H9 (cell line): ENCODE measurements around the gene LAMC3. TPM values are rescaled to one million over a fixed set of nuclear protein-coding genes. Genes with fewer than 3 reads are reported as not detected.

Experiments used
- DNase-seq: peaks from one replicate; pipeline ENCODE4 v3.0.0-alpha.2; 2017
- H2AFZ ChIP-seq: one replicate; pipeline ENCODE4 v1.6.1; 2013; ENCODE audit warnings: mild to moderate bottlenecking, low read length, control low read depth, moderate library complexity
- H2AK5ac ChIP-seq: 2 replicates; pipeline ENCODE4 v1.6.1; 2013; ENCODE audit warnings: low read length, control low read depth, mixed read lengths; ENCODE audit not compliant: insufficient read length
- H2BK120ac ChIP-seq: one replicate; pipeline ENCODE4 v1.6.1; 2013; ENCODE audit warnings: low read depth, mild to moderate bottlenecking, low read length, control low read depth, inconsistent platforms; ENCODE audit not compliant: poor library complexity, severe bottlenecking
- H2BK12ac ChIP-seq: 2 replicates; pipeline ENCODE4 v1.6.1; 2013; ENCODE audit warnings: low read length, control low read depth, mixed read lengths, low read depth; ENCODE audit not compliant: insufficient read length
- H2BK15ac ChIP-seq: 2 replicates; pipeline ENCODE4 v1.6.1; 2013; ENCODE audit warnings: low read depth, low read length, control low read depth
- H2BK20ac ChIP-seq: one replicate; pipeline ENCODE4 v1.6.1; 2013; ENCODE audit warnings: low read depth, mild to moderate bottlenecking, low read length, control low read depth, inconsistent platforms; ENCODE audit not compliant: poor library complexity, severe bottlenecking
- H2BK5ac ChIP-seq: 2 replicates; pipeline ENCODE4 v1.6.1; 2013; ENCODE audit warnings: low read length, control low read depth, mixed read lengths; ENCODE audit not compliant: insufficient read length
- H3K14ac ChIP-seq: 2 replicates; pipeline ENCODE4 v1.6.1; 2013; ENCODE audit warnings: low read length, control low read depth; ENCODE audit not compliant: insufficient read depth
- H3K18ac ChIP-seq: 2 replicates; pipeline ENCODE4 v1.6.1; 2013; ENCODE audit warnings: low read depth, mild to moderate bottlenecking, mixed read lengths, low read length, control low read depth; ENCODE audit not compliant: insufficient read length
- H3K23ac ChIP-seq: 2 replicates; pipeline ENCODE4 v1.6.1; 2013; ENCODE audit warnings: low read length, control low read depth, mixed read lengths, low read depth; ENCODE audit not compliant: insufficient read length
- H3K23me2 ChIP-seq: 2 replicates; pipeline ENCODE4 v1.6.1; 2013; ENCODE audit warnings: low read depth, mild to moderate bottlenecking, mixed read lengths, low read length, control low read depth; ENCODE audit not compliant: insufficient read length, poor library complexity, severe bottlenecking
- H3K27ac ChIP-seq: 2 replicates; pipeline ENCODE4 v1.5.1; 2013; ENCODE audit warnings: low read length, control low read depth, mixed read lengths, low read depth; ENCODE audit not compliant: insufficient read length
- H3K27me3 ChIP-seq: 2 replicates; pipeline ENCODE4 v1.6.1; 2013; ENCODE audit warnings: low read length, control low read depth, inconsistent platforms; ENCODE audit not compliant: insufficient read depth
- H3K4ac ChIP-seq: 2 replicates; pipeline ENCODE4 v1.6.1; 2013; ENCODE audit warnings: low read depth, mild to moderate bottlenecking, control low read depth, inconsistent platforms, low read length, moderate library complexity
- H3K4me1 ChIP-seq: 2 replicates; pipeline ENCODE4 v1.6.1; 2013; ENCODE audit warnings: low read length, control low read depth, inconsistent platforms; ENCODE audit not compliant: insufficient read depth
- H3K4me2 ChIP-seq: 2 replicates; pipeline ENCODE4 v1.6.1; 2013; ENCODE audit warnings: low read length, control low read depth, mixed read lengths; ENCODE audit not compliant: insufficient read length, insufficient read depth
- H3K56ac ChIP-seq: 2 replicates; pipeline ENCODE4 v1.6.1; 2013; ENCODE audit warnings: low read depth, mild to moderate bottlenecking, mixed read lengths, low read length, control low read depth; ENCODE audit not compliant: insufficient read length
- H3K79me1 ChIP-seq: 2 replicates; pipeline ENCODE4 v1.6.1; 2013; ENCODE audit warnings: low read depth, mild to moderate bottlenecking, moderate library complexity, low read length, control low read depth, inconsistent platforms; ENCODE audit not compliant: insufficient read depth, poor library complexity, severe bottlenecking
- H3K79me2 ChIP-seq: 2 replicates; pipeline ENCODE4 v1.6.1; 2013; ENCODE audit warnings: low read length, control low read depth, inconsistent platforms; ENCODE audit not compliant: insufficient read depth
- H3K9ac ChIP-seq: 2 replicates; pipeline ENCODE4 v1.6.1; 2013; ENCODE audit warnings: low read length, control low read depth, mixed read lengths; ENCODE audit not compliant: insufficient read length; ENCODE audit errors: extremely low read depth
- H3K9me3 ChIP-seq: one replicate; pipeline ENCODE4 v1.6.1; 2013; ENCODE audit warnings: low read depth, low read length, inconsistent platforms; ENCODE audit not compliant: control insufficient read depth
- H3T11ph ChIP-seq: one replicate; pipeline ENCODE4 v1.6.1; 2013; ENCODE audit warnings: mild to moderate bottlenecking, low read length, control low read depth, inconsistent platforms
- H4K20me1 ChIP-seq: one replicate; pipeline ENCODE4 v1.6.1; 2013; ENCODE audit not compliant: control insufficient read depth, insufficient read length, insufficient read depth
- H4K5ac ChIP-seq: 2 replicates; pipeline ENCODE4 v1.6.1; 2013; ENCODE audit warnings: low read depth, mild to moderate bottlenecking, mixed read lengths, low read length, control low read depth; ENCODE audit not compliant: insufficient read length
- H4K8ac ChIP-seq: replicated peaks from 2 replicates; pipeline ENCODE4 v1.6.1; 2013; ENCODE audit warnings: low read length, control low read depth, mixed read lengths, low read depth; ENCODE audit not compliant: insufficient read length
- H4K91ac ChIP-seq: 2 replicates; pipeline ENCODE4 v1.6.1; 2013; ENCODE audit warnings: low read depth, mild to moderate bottlenecking, moderate library complexity, mixed read lengths, low read length, control low read depth; ENCODE audit not compliant: insufficient read length
- H3K27ac Mint-ChIP-seq, 3 experiments: 2 replicates in 2 of 3; 3 replicates in 1 of 3; pipeline ENCODE4 v1.8.0; 2020 to 2021; ENCODE audit warnings: mixed read lengths in 3 of 3, mild to moderate bottlenecking in 1 of 3, moderate library complexity in 1 of 3
- H3K27me3 Mint-ChIP-seq: 2 replicates; pipeline ENCODE4 v1.8.0; 2021; ENCODE audit warnings: low read depth, mild to moderate bottlenecking, moderate library complexity, mixed read lengths
- H3K36me3 Mint-ChIP-seq, 3 experiments: 2 replicates in 2 of 3; 3 replicates in 1 of 3; pipeline ENCODE4 v1.8.0; 2020 to 2021; ENCODE audit warnings: low read depth in 3 of 3, mixed read lengths in 3 of 3; ENCODE audit not compliant: insufficient read depth in 1 of 3
- H3K4me1 Mint-ChIP-seq, 2 experiments: 2 replicates each; pipeline ENCODE4 v1.8.0; 2020; ENCODE audit warnings: mixed read lengths in 2 of 2
- H3K4me3 Mint-ChIP-seq, 2 experiments: 2 replicates in 1 of 2; 3 replicates in 1 of 2; pipeline ENCODE4 v1.8.0; 2020 to 2021; ENCODE audit warnings: mild to moderate bottlenecking in 2 of 2, mixed read lengths in 2 of 2, moderate library complexity in 1 of 2
- H3K9me3 Mint-ChIP-seq, 2 experiments: 2 replicates in 1 of 2; 3 replicates in 1 of 2; pipeline ENCODE4 v1.8.0; 2020; ENCODE audit warnings: mild to moderate bottlenecking in 2 of 2, mixed read lengths in 2 of 2, moderate library complexity in 1 of 2
- CTCF ChIP-seq: fragments of 200-600 bp; sonication (generic); conservative IDR thresholded peaks from 3 replicates; pipeline ENCODE4 v1.8.0; 2021; ENCODE audit warnings: antibody characterized with exemption, mild to moderate bottlenecking
- WGBS: extraction: QIAGEN DNeasy Blood & Tissue Kit; methylation state at CpG from one replicate; pipeline ENCODE4 v1.1.7; 2013; ENCODE audit warnings: missing lambda C conversion rate, low lambda C conversion rate, mixed read lengths; ENCODE audit not compliant: insufficient read length; ENCODE audit errors: extremely low coverage; 5-methylcytosine and 5-hydroxymethylcytosine counted together
- total RNA-seq: library from RNA; stranded (reverse); gene quantifications from 2 replicates; pipeline ENCODE4 v1.2.1, GENCODE V29; 2021

LAMC3 gene
- total RNA-seq, 1 experiment from 2014 or later, result 21.7 TPM

DNA sequence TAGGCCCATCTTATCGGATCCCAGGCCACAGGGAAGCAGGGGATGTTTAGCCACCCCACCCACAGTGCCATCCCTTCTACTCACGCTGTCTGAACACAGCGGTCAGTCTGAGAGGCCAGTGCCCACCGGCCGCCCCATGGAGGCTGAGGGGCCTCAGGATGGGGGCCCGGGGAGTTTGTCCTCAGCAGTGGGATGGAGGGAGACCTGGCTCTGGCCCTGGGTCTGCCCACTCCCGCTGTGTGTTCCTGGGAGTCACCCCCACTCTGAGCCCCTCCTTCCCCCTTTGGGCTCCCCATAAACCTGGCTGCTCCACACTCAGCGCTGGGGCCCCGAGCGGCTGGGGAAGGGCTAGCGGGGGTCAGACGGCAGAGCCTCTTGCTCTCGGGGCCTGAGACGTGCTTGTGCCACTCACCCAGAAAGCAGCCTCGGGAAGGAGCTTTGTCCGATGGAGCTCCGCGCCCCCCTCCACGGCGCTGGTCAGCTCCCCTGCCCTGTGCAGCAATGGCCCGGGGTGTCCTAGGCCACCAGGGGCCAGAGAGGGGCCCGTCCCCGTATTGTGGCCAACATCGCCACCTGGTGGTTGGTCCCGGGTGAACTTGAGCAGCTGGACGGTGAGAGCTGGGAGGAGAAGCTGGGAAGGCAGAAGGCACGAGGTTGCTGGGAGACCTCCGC, 10.9 kb upstream of the LAMC3 start:
- H3K23ac ChIP-seq, result no peak overlapping the region
- H3K4me2 ChIP-seq, result no peak overlapping the region
- no peak overlapping the region for H2BK5ac ChIP-seq
- no peak overlapping the region for H4K8ac ChIP-seq
- no peak overlapping the region for H2BK15ac ChIP-seq
- H3K56ac ChIP-seq, result no peak overlapping the region
- no peaks in the 10 kb centered on the region for H4K20me1 ChIP-seq
- no peak overlapping the region for H3K9ac ChIP-seq
- H2BK12ac ChIP-seq, result no peak overlapping the region
- H2AK5ac ChIP-seq, result no peak overlapping the region
- DNase-seq, result peak; percentile 92
- H3K9me3 ChIP-seq, result no peaks in the 10 kb centered on the region
- Mint-ChIP-seq H3K4me1 (peaks cover 4 to 16% of the 10 kb centered on the region in 2 experiments), H3K36me3 (no peaks in the 10 kb centered on the region), H3K4me3 (no peak overlapping the region), H3K27ac (peak overlapping the region in 1 of 3 experiments; percentile 54; a peak in 1 of 7 replicates), H3K9me3 (no peaks in the 10 kb centered on the region), H3K27me3 (peaks cover 19% of the 10 kb centered on the region)
- no peak overlapping the region for H3K18ac ChIP-seq
- H3K27me3 ChIP-seq, result no peaks in the 10 kb centered on the region; the same call in 1 of the 2 replicates
- H3K4ac ChIP-seq, result no peak overlapping the region
- no peak overlapping the region for H2BK20ac ChIP-seq
- H3K79me2 ChIP-seq, result no peaks in the 10 kb centered on the region
- no CpG with 5 or more reads among the region's 28 CpGs for WGBS
- no peak overlapping the region for H2BK120ac ChIP-seq
- no peaks in the 10 kb centered on the region for H3K23me2 ChIP-seq
- no peak overlapping the region for H2AFZ ChIP-seq
- no peak overlapping the region for H4K5ac ChIP-seq
- TF ChIP-seq CTCF, result peak; percentile 94
- H3K27ac ChIP-seq, result no peak overlapping the region
- H3K14ac ChIP-seq, result no peak overlapping the region
- no peaks in the 10 kb centered on the region for H3K4me1 ChIP-seq
- no peak overlapping the region for H3T11ph ChIP-seq
- no peaks in the 10 kb centered on the region for H3K79me1 ChIP-seq
- no peak overlapping the region for H4K91ac ChIP-seq
